ENCODE results near the gene ACSM3. TPM values are rescaled to one million over a fixed set of nuclear protein-coding genes. Genes with fewer than 3 reads are reported as not detected.

Gene ACSM3
- total and polyA plus RNA-seq, 4 experiments from 2014 or later = 3.3 to 6.7 (median 5.4) TPM

Other genes starting within 250 kb of the ACSM3 start
- not detected for gene ACSM2B, start 187.6 kb upstream of the ACSM3 start, total RNA-seq
- gene ACSM2B, start 187.6 kb upstream of the ACSM3 start, polyA plus RNA-seq = not detected
- under 1 TPM; 0.29 to 0.44 TPM for gene ACSM1, start 66.3 kb upstream of the ACSM3 start, total RNA-seq
- gene ACSM1, start 66.3 kb upstream of the ACSM3 start, polyA plus RNA-seq = under 1 TPM in 1 of 2 donors, not detected in 1; 0.11 TPM
- gene THUMPD1, start 22.2 kb upstream of the ACSM3 start, total RNA-seq = 10 to 100 TPM; 73.2 to 74.4 TPM
- gene THUMPD1, start 22.2 kb upstream of the ACSM3 start, polyA plus RNA-seq = 10 to 100 TPM; 58.1 to 72.9 TPM
- gene ERI2, start 42.5 kb downstream of the ACSM3 start, total RNA-seq = 1 to 10 TPM; 3.7 to 4.0 TPM
- gene ERI2, start 42.5 kb downstream of the ACSM3 start, polyA plus RNA-seq = 1 to 10 TPM; 2.8 to 3.2 TPM
- gene REXO5, start 42.5 kb downstream of the ACSM3 start, total RNA-seq = 1 to 10 TPM in 1 of 2 experiments, under 1 TPM in 1; 0.53 to 1.1 TPM
- gene REXO5, start 42.5 kb downstream of the ACSM3 start, polyA plus RNA-seq = under 1 TPM; 0.22 to 0.39 TPM
- 1 to 10 TPM; 6.2 to 7.5 TPM for gene DCUN1D3, start 136.3 kb downstream of the ACSM3 start, total RNA-seq
- 1 to 10 TPM in 1 of 2 donors, under 1 TPM in 1; 0.11 to 1.1 TPM for gene DCUN1D3, start 136.3 kb downstream of the ACSM3 start, polyA plus RNA-seq
- gene LYRM1, start 136.8 kb downstream of the ACSM3 start, total RNA-seq = 10 to 100 TPM; 25.8 to 27.4 TPM
- 10 to 100 TPM; 42.0 to 54.3 TPM for gene LYRM1, start 136.8 kb downstream of the ACSM3 start, polyA plus RNA-seq